ENCODE results near the gene ZSCAN20.
A peak's percentile ranks its signal among the peaks of the same experiment; 100 is the strongest.

Gene ZSCAN20

DNA sequence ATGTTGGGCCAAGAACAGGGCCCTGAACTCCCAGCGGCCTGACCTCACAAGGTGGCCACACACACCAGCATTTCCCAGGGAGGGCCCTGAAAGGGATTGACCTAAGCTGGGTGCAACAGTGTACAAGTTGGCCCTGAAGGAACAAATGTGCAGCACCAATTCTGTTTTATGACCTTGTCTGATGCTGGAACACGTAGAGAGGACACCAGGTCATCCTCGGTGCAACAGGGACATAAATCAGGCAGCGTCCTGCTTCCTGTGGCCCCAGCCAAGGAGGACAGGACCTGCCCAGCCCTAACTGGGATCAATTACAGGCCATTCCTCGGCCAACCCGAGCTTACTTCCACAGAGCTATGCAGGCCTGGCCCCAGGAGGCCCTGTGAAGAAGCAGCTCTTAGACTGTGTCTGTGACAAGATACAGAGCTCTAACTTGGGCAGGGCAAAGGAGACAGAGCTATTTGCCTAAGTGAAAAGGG lies 28.7 kb upstream of the ZSCAN20 start:
- DNase-seq: no peak

DNA sequence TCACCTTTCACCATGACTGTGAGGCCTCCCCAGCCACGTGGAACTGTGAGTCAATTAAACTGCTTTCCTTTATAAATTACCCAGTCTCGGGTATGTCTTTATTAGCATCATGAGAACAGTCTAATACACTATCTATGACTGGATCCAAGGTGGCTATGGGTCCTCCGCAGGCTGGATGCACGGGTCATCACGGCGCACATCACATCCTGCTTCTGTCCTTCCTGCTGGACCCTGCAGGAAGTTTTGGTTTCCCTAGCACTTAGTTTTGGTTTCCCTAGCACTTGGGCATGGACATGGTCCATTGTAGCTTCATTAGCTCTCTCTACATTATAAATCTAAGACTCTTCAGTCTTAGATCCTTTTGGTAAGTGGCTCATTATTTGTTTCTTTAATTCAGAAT lies 27.3 kb upstream of the ZSCAN20 start:
- no peak for DNase-seq

DNA sequence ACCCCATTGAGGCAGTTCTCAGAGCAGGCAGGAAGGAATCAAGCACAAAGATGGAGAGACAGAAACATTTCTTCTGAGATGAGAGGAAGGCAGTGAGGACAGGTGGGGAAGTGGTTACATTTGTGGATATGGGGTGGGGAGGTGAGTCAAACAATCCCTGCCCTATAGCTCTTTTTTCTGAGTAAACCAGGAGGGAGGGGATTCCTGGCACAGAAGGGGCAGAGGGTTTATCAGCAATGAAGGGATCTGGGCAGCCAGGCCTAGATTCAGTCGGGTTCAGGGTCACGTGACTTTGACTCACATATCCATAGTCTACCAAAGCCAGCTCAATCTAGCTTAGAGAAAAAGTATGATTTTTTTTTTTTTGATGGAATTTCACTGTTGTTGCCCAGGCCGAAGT lies 25.9 kb upstream of the ZSCAN20 start:
- DNase-seq: peak in 1 of 5 donors; percentile 23

DNA sequence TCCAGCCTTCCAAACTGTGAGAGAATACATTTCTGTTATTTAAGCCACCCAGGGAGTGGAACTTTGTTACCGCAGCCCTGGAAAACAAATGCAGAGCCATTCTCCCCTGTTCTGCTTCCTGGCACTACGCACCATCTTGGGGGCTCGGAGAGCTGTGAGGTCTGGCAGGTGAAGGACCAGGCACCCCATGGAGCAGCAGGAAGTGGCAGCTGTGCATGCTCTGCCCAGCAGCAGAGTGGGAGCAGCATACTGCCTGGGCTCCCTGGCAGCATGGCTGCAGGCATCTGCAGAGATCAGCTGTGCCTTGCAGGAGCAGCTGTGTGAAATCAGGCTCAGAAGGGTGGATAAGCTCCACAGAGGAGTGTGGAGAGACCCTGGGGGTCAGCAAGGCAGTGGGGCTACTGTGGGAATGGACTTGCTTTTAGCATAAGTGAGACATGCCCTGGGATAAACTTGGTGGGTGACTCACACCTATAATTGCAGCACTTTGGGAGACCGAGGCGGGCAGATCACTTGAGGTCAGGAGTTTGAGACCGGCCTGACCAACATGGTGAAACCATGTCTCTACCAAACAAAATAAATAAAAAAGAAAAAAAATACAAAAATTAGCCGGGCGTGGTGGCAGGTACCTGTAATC lies 17.7 kb upstream of the ZSCAN20 start:
- DNase-seq: no peak

DNA sequence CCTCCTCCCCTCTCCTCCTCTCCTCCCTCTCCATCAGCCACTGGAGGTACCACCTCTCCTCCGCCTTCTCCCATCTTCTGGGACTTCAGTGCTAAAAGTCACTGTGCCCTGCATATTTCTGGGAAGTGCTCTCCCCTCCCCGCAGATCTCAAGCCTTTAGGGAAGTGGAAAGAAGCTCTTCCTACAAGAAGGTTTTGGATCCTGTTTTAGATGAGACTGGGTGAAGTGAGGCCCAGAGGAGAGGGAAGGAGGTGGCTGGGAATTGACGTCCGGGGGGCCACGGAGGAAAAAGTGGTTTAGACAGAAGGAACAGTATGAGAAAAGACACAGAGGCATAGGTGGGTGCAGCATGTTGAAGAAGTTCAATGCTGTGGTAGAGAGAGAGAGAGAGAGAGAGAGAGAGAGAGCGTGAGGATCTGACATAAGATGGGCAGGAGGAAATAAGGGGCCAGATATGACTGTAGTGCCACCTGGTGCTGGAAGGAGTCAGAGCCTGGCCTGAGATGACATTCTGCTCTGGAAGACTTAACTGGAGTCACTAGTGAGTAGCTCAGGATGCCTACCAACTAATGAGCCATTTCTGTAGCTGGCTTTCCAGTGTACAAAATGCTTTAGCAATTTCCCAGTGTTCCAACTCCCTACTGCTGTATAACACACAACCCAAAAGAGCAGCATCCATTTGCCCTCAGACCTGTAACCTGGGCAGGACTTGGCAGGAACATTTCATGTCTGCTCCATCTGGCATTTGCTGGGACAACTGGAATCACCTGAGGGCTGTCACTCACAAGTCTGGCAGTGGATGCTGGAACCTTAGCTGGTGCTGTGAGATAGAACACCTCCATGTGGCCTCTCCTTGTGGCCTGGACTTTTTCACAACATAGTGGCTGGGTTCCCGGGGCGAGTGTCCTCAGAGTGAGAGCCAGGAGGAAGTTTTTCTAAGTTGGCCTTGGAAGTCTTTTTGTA lies 16.6 kb upstream of the ZSCAN20 start:
- peak in 3 of 5 donors; percentile 6 to 43 (median 8) for DNase-seq

DNA sequence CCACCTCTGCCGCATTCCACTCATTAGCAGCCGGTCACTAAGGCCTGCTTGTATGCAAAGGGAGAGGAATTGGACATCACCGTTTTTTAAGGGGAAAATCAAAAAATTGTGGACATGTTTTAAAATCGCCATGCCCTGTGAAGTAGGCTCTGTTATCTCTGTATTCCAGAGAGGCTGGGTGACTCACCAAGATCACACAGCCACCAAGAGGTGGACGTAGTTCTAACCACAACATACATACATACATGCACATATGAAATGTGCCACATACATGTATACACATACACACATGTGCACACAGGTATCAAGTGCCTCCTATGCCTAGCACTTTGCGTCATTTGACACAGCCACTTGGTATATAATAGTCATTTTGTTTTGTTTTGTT lies 16.0 kb upstream of the ZSCAN20 start:
- DNase-seq: no peak

DNA sequence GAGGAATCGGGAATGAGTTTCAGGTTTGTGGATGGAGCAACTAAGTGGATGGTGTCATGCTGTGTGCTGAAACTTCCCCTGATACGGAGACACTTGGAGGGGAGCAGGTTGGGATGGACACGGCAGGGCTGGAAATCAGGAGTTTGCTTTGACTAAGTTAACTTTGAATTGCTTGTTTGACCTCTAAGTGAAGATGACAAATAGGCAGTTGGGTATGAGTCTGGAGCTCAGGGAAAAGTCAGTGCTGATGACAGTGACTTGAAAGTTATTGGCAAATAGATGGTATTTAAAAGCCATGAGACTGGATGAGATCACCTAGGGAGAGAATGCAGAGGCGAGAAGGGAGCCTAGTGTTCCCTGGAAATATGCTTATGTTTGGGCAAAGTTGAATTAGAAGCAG lies 12.8 kb upstream of the ZSCAN20 start:
- DNase-seq: no peak

DNA sequence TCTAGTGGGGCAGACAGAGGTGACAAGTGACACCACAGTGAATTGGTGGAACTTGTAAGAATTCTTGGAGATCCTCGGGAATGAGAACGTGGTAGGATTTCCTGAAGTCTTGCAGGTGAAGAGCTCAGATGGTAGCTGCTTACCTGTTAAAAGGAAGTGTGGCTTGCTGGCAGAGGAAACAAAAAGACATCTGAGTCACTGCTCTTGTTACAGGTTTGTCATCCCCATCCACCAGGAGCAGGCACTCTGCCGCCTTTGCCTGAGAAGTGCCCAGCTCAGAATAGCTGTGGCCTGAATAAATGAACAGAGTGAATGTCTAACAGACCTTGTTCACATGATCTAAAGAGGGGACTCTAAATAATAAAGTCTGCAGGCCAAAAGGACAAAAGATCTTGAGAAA lies 12.3 kb upstream of the ZSCAN20 start:
- DNase-seq: no peak

DNA sequence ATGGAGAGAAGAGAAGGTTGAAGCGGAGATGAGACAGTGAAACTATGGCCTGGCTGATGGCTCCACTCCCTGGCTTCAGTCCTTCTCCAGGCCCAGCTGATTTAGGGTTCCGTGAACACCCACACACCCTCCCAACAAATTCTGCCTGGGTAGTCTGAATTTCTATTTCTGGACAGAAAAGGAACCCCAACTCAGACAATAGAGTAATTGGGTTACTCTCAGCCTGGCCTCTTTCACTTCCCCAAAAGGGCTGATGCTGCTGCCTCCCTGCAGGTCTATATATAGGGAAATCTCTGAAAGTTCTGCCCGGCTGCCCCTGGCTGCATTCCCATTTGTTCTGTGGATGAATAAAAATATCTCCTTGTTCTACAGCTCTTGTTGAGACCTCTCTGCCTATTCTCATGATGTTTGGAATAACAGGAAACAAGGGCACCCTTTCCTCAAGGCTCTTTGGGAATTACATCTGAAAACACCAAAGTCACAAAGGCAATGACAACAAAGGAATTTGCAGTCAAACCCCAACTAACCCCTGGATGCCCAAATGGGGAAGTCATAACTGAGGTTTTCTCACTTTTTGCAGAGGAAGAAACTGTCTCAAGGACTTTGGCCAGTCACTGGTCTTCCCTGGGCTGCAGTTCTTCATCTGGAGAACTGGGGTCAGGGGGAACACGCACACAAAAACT lies 11.4 kb upstream of the ZSCAN20 start:
- DNase-seq: no peak

DNA sequence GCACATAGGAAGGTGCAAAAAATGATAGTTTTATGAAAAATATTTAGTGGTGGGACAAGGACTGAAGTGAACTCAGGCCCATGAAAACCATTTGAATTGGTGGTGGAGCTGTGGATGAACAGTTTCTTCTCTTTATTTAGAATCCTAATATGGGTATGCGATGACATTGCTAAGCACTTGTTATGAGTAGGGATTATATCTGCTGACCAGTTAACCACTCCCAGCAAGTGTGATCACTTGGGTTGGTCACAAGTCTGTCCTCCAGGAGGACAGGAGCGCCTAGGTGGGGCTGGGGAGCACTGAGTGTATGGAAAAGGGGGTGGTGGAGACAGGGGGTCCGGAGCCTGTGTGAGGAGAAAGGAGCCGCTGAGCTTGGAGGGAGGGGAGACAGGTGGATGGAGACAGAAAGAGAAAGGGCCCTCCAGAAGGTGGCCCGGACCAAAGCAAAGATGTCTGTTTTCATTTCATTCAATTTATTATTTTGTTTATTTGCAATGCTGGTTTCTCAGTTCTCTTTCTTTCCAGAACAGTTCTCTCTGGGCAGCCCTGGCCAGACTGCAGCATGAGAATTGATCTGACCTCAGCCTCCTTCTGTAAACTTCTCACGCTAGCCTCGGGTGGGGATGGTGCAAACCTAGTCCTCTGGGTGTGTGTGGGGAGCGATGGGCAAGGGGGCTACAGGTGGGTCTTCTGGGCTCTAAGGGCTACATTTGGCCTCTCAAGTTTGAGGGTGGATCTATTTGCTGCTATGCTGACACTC lies 9.9 kb upstream of the ZSCAN20 start:
- no peak for DNase-seq

DNA sequence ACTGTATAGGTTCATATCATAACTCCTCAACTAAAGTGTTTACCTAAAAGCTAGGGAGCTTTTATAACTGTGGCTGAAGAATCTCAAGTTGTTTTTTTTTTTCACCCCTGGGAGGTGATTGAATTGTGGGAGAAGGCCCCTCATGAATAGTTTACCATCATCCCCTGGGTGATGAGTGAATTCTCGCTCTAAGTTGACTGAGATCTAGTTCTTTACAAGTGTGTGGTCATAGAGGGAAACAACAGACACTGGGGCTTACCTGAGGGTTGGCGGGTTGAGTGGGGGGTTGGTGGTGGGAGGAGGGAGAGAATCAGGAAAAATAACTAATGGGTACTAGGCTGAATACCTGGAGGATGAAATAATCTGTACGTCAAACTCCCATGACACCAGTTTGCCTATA lies 7.9 kb upstream of the ZSCAN20 start:
- DNase-seq: no peak

DNA sequence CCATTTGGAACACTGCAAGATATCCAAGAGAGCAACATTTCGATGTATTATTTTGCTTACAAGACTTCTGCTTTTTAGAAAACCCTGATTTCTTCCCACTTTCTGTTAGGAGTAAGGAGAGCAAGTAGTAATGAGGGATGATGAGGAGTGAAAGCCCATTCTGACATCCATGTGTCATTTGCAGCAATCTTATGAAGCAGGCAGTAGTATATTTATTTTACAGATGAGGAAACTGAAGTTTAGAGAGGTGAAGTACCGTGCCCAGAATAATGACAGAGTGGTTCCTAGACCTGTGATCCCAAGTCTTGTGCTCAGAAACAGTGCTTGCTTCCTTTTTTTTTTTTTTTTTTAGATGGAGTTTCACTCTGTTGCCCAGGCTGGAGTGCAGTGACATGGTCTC lies 7.1 kb upstream of the ZSCAN20 start:
- DNase-seq: no peak

DNA sequence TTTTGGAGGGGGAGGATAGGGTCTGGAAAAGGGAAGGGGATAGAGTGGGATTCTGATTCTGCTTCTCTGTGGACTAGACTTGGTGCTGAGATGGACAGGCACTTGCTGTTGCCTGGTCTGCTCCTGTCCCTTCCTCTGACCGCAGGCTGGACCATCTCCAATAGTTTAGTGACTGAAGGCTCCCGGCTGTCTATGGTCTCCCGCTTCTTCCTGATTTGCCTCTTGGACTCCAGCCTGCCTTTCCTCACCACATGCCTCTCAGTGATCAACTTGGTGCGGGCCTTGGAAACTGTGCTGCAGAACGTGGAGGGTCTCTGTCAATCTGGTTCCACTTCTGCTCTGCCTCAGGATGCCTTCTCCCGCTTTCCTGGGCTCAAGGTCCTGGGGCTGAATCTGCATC lies 6.3 kb upstream of the ZSCAN20 start:
- no peak for DNase-seq

DNA sequence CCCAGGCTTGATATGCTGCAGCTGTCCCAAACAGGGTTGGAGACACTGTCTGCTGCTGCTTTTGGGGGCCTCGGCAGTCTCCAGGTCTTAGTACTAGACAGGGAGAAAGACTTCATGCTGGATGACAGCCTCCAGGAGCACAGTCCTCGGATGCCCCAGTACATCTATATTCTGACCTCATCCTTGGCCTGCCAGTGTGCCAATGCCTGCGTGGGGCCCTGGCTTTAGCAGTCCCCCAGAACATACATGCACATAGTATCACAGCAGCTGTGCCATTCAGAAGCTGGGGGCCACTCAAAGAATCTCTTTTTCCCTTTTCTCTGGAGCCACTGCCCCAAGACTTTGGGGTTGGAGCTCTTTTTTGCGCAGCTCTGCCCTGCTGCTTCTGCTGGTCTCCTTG lies 4.4 kb upstream of the ZSCAN20 start:
- DNase-seq: no peak

DNA sequence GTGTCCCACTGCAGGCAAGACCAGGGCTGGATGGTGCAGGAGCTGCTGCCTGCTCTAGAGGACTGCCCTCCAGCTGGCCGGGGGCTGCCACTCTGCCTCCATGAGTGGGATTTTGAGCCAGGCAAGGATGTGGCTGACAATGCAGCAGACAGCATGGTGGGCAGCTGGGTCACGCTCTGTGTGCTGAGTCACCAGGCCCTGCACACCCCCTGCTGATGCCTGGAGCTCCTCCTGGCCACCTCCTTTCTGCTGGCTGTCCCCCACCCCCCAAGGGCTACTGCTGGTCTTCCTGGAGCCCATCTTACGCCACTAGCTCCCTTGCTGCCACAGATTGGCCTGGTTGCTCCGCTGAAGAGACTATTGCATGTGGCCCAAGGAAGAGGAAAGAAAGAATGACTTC lies 3.9 kb upstream of the ZSCAN20 start:
- no peak for DNase-seq

DNA sequence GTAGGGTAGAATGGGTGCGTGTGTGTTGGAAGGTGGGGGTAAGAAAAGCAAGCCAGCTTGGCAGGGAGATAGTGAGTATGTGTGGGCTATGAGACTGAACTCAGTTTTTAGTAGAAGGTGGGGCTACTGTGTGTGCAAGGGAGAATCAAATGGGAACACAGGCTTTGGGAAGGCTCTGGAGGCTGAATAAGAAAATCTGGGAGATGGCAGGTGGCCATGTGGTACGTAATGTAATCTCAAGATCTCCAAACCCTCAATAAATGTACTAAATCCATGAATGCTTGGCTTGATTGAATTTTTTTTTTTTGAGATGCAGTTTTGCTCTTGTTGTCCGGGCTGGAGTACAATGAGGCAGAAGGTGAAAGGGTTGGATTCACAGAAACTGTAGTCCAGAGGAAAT lies 3.5 kb upstream of the ZSCAN20 start:
- DNase-seq: no peak

DNA sequence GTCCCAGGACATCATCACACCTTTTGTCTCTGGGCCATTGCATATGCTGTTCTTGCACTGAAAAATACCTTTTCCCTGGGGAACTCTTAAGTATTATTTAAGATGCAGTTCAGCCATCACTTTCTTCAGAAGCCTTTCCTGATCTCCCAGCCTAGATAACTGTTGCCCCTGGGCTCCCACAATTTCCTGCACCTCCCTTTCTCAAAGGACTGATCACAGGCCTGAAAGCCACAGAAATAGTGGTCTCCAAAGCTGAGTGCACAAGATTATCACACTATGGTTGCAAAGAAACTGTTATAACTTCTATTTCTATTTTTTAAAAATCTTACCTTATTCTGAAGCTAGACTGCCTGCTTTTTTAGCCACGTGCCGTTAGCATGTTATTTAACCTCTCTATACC lies 2.8 kb upstream of the ZSCAN20 start:
- DNase-seq: no peak

DNA sequence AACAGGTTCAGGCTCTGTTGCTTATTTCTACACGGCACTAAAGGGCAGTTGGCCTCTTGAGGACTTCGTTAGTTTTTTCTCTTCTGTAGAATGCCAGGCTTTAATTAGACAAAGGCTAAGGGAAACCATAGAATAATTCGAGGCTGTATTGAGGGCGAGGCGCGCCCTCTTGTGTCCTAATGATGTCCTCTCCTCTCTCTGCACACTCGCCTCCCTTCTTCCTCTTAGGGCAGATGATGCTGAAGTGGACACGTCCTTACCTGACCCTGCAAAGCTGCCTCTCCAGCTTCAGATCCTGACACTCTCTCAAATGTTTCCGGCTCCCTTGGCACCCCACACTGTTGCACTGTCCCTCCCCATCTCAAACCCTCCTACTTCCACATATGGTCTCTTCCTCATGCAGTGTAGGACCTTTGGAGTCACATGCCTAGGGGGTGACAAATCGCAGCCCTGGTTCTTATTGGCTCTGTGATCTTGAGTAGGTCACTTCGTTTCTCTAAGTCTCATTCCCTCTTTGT lies 1.9 kb upstream of the ZSCAN20 start:
- DNase-seq: peak in 4 of 5 donors; percentile 30 to 54 (median 38)

DNA sequence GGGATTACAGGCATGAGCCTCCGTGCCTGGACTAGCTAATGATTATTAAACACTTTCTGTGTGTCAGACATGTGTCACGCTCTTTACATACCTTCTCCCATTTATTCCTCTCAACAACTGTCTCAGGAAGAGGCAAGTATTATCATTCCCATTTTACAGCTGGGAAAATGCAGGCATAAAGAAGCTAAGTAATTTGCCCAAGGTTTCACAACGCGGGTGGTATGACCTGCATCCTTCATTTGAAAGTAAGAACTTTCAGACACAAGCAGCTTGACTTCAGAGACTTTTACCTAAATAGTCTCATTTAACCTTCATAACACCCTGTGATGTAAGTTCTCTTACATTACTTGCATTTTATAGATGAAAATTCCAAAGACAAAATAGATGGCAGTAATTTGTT lies 1.0 kb upstream of the ZSCAN20 start:
- no peak for DNase-seq

DNA sequence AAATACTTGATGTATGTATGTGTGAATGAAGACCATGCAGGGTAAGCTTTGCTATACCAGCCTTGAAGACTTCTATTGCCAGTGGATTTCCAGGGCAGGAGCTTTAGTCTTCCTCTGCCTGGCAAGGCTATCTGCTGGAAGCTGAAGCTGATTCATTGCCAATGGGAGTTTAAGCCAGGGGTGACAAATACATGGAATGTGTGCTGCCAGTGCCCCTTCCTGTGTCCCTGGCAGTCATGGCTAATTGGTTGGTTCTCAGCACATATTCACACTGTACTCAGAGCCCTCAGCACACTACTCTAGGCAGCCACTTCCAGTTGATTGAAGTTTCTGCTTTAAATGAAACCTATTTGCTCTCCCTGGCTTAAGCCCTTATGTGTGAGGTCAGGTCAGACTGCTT lies 1.5 kb downstream of the ZSCAN20 start:
- DNase-seq: no peak

DNA sequence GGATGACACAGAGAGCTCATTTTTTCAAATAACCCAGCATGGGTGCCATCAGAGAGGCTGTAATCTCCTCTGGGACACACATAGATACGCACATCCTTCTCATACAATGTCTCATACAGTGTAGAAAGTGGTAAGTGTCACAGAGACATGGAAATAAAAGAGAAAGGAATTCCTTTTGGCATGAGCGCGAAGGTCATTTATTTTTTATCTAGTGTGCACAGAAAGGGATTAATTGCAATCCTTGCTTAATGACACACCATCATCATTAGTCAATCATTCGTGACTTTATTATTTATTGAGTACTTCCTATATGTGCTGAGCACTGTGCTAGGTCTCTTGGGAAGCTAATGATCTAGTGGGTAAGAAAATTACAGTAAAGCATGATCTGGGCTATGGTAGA lies 5.0 kb downstream of the ZSCAN20 start:
- DNase-seq: no peak

DNA sequence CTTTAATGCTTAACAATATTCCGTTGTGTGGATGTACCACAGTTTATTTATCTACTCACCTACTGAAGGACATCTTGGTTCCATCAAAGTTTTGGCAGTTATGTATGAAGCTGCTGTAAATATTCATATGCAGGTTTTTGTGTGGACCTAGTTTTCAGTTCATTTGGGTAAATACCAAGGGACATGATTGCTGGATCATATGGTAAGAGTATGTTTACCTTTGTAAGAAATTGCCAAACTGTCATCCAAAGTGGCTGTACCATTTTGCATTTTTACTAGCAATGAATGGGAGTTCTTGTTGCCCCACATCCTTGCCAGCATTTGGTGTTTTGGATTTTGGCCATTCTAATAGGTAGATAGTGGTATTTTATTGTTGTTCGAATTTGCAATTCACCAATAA lies 10.0 kb downstream of the ZSCAN20 start:
- no peak for DNase-seq

DNA sequence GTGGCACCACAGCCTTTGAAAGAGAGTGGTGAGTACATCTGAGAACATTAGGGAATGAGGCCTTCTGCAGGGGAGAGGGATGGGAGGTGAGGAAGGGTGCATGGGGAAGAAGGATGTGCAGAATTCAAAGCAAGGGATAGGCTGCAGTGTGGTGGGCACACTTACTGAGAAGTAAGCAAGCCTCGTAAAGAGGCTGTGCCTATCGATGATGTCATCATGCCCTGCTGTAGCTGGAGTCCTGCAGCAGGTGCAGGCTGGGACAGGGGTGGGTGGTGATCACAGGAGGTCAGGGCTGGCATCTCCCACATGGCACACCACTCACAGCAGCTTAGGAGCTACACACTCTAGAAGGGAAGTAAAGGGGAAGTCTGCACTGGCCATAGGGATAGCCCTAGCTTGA lies 16.2 kb downstream of the ZSCAN20 start:
- no peak for DNase-seq

Data from T-helper 1 cell (primary cell).